Spinal cord (tissue), 10 donors: ENCODE measurements around the gene KIAA0930. TPM values are rescaled to one million over a fixed set of nuclear protein-coding genes. Genes with fewer than 3 reads are reported as not detected.

ENCODE experiments used
- DNase-seq, 6 donors: peaks; one replicate each; pipeline versions ENCODE4 v3.0.0 to v3.0.0-alpha.2; 2013 to 2015; ENCODE audit warnings: low spot score in 6 of 6, low read depth in 4 of 6
- H3K27ac ChIP-seq: one replicate; pipeline ENCODE4 v1.5.1; 2013; ENCODE audit warnings: low read depth, low read length, control low read depth
- H3K27me3 ChIP-seq: one replicate; pipeline ENCODE4 v1.6.1; 2013; ENCODE audit warnings: low read length; ENCODE audit not compliant: control insufficient read depth, insufficient read depth
- H3K36me3 ChIP-seq: one replicate; pipeline ENCODE4 v1.6.1; 2013; ENCODE audit warnings: low read length; ENCODE audit not compliant: control insufficient read depth, insufficient read depth
- H3K4me1 ChIP-seq: one replicate; pipeline ENCODE4 v1.6.1; 2013; ENCODE audit warnings: low read length; ENCODE audit not compliant: control insufficient read depth, insufficient read depth
- H3K4me3 ChIP-seq: one replicate; pipeline ENCODE4 v1.5.1; 2013; ENCODE audit warnings: low read depth, low read length, control low read depth
- H3K9me3 ChIP-seq: one replicate; pipeline ENCODE4 v1.6.1; 2013; ENCODE audit warnings: low read length; ENCODE audit not compliant: control insufficient read depth, insufficient read depth
- WGBS: methylation state at CpG from one replicate; pipeline ENCODE4 v1.1.5; 2013; ENCODE audit warnings: missing lambda C conversion rate; ENCODE audit not compliant: insufficient coverage; 5-methylcytosine and 5-hydroxymethylcytosine counted together
- polyA plus RNA-seq, 2 donors: library from polyadenylated mRNA; unstranded; fragments of 120-200 nt; gene quantifications; one replicate each; pipeline ENCODE4 v1.2.1, GENCODE V29; 2013; ENCODE audit not compliant: insufficient read length in 2 of 2
- total RNA-seq, 2 donors: library from RNA; depleted of rRNA in 1 of 2; stranded (reverse); fragments of 120-200 nt in 1 of 2; fragments of >200 nt in 1 of 2; gene quantifications; one replicate each; pipeline versions ENCODE4 v1.2.3 to v1.2.4, GENCODE V29; 2013 to 2014
- donor health status: healthy.

Gene KIAA0930
- total and polyA plus RNA-seq, 4 donors, result 45.0 to 132 (median 80.8) TPM

DNA sequence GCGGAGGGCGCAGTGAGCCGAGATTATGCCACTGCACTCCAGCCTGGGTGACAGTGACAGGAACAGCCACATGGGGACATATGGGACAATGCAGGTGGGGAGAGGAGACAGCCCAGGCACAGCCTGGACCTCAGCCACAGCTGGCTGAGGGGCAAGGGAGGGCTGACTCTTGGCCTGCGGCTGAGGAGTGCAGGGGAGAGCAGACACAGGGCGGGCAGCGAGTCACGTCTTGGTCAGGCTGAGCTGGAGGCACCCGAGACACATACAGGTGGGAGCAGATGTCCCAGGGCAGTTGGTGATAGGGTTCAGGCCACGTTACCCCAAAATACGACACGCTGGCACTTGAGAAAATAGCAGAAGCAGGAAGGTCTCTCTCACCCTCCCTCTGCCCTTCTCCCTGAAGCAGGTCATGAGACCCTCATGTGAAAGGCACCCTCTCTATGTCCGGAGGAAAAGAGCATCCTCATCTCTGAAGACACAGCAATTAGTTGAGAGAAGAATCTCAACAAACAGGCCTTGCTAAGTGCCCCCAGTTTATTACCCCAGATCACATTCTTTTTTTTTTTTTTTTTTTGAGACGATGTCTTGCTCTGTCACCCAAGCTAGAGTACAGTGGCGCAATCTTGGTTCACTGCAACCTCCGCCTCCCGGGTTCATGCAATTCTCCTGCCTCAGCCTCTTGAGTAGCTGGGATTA is 10.5 kb downstream of the KIAA0930 start:
- peaks cover 50% of the 10 kb centered on the region for H3K4me1 ChIP-seq

DNA sequence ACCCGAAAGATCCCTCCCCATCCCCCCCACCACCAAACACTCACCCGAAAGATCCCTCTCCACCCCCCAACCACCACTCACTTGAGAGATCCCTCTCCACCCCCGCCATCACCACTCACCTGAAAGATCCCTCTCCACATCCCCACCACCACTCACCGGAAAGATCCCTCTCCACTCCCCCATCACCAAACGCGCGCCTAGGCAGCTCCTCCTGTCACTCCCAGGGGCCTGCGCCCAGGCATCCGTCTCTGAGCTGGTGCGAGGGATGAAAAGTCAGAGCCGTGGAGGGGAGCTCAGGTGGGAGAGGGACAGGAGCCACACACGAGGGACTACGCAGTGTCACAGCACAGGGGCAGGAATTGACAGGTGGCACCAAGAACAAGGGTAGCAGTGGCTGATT is 11.5 kb downstream of the KIAA0930 start:
- peaks cover 57% of the 10 kb centered on the region for H3K4me1 ChIP-seq
- H3K27me3 ChIP-seq, result no peaks in the 10 kb centered on the region
- no peak overlapping the region for H3K27ac ChIP-seq
- DNase-seq, result no peak
- H3K36me3 ChIP-seq, result peaks cover 39% of the 10 kb centered on the region
- H3K4me3 ChIP-seq, result no peak overlapping the region
- no peaks in the 10 kb centered on the region for H3K9me3 ChIP-seq
- 92% methylated on average over 6 of the region's 13 CpGs for WGBS

More for the DNA sequence above, 10.5 kb downstream of the KIAA0930 start:
- Histone ChIP-seq H3K9me3 (no peaks in the 10 kb centered on the region), H3K27me3 (no peaks in the 10 kb centered on the region), H3K4me3 (no peak overlapping the region), H3K36me3 (peaks cover 35% of the 10 kb centered on the region), H3K27ac (no peak overlapping the region)
- 84% methylated on average over 13 of the region's 16 CpGs for whole genome bisulfite sequencing
- no peak for DNase-seq

DNA sequence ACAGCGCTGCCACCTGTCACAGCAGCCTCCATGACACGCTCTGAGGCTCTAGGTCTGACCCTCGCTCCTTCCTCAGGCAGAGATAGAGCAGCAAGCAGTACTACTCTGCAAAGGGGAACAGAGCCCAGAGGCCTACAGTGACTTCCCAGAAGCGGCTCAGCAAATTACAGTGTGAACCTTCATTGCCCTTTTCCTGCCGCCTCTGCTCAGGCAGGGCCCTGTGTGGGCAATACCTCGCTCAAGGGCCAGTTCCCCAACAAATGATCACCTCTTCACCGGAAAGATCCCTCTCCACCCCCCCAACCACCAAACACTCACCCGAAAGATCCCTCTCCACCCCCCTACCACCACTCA is 12.3 kb downstream of the KIAA0930 start:
- no peak for DNase-seq
- Histone ChIP-seq H3K36me3 (peaks cover 31% of the 10 kb centered on the region), H3K27me3 (no peaks in the 10 kb centered on the region), H3K4me3 (no peak overlapping the region), H3K27ac (no peak overlapping the region), H3K9me3 (no peaks in the 10 kb centered on the region), H3K4me1 (peaks cover 54% of the 10 kb centered on the region)
- WGBS, result 85% methylated on average over 7 of the region's 8 CpGs

DNA sequence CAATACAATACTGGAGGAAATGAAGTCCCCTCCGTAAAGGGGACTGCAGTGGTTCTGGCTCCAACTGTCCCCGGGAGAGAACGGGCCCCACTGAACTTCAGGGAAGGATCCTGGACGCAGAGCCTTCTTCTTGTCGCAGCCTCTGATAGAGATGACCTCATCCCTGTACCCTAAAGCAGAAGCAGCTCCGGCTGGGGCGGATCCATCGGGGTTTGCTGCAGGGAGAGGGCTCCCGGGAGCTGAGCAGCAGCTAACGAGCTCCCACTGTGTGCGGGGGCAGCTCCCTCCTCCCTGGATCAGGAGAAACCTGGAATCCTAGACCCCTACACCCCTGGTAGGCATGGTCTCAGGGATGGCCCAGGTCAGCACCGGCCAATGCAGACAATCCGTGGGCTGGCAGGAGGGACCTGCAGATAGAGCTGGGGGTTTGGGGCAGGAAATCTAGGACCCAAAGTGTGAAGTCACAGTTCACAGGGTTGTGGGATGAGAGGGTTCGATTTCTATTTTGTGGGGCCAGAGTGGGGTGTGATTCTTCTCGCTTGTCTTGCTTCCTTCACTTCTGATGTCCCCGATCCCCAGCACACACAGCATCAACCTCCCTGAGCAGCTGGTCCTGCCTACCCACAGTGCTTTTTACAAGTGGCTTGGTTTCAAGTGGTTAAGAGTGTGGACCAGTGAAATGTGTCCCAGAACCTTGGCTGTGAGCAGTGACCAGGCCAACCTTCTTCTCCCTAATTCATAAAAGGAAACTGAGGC is 12.9 kb downstream of the KIAA0930 start:
- Histone ChIP-seq H3K9me3 (no peaks in the 10 kb centered on the region), H3K4me1 (peaks cover 52% of the 10 kb centered on the region), H3K36me3 (peaks cover 26% of the 10 kb centered on the region), H3K27me3 (no peaks in the 10 kb centered on the region), H3K27ac (no peak overlapping the region), H3K4me3 (no peak overlapping the region)
- DNase-seq, result no peak
- 68% methylated on average over 12 of the region's 16 CpGs for WGBS

DNA sequence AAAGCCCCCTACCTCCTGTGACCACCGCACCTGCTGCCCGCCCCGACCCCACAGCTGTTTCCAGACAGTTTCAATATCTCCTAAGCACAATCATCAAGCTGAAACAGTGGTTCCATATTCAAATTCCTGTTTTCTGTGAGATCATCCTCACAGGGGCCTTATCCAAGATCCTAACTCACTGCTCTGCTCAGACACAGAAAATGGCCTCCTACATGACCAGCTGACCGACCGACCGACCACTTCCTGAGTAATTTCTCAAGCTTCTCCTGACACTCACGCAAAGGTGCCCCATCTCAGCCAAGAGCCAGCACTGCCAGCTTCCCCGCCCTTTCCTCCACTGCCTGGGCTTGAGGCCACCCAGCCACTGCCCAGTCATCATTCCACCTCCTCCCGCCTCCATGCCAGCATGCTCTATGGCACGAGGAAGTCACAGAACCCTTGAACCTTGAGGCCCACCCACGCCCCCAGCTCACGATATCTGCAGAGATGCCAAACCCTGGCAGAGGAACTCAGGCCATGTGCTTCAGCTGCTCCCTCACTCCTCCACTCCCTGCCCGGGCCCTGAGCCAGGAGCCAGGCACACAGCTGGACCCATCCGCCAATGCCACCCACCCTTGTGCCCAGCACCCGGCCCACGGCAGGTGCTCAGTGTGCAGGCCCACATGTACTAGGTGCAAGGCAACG is 14.0 kb downstream of the KIAA0930 start:
- Histone ChIP-seq H3K4me3 (no peak overlapping the region), H3K36me3 (peaks cover 21% of the 10 kb centered on the region), H3K27me3 (no peaks in the 10 kb centered on the region), H3K4me1 (peaks cover 55% of the 10 kb centered on the region), H3K27ac (peak overlapping the region; percentile 25), H3K9me3 (no peaks in the 10 kb centered on the region)
- DNase-seq, result no peak
- 72% methylated on average over 17 of the region's 17 CpGs for WGBS

DNA sequence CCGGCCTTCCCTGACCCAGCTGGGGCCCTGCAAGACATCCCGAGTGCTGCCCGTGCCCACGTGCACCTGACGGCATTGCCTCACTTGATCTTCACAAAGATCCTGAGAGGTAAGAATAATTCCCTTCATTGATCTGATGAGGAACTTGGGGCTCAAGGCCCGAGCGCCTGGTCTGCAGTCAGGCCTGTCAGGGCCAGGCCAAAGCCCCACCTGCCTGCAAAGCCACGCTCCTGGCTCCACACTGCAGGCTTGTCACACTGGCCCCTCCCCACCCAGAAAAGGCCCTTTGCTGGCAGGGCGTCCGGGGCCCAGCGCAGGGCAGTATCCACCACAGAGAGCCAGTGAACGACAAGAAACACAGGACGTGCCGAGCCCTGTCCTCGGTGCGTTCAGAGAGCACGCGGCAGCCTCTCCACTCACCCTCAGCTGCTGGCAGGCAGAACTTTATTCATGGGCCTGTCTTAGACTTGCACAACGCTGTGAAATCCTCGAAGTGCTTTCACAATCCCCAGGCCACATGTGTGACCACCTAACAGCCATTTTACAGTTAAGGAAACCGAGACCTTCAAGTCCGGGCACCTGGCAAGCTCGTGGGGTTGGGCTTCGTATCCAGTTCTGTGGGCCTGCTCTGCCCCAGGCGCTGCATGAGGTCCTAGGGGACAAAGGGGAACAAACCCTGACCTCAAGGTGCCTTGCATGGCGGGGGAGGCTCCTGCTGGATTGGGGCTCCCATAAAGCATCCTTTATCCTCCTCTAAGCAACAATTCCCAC is 14.8 kb downstream of the KIAA0930 start:
- DNase-seq, result no peak
- WGBS, result 61% methylated on average over 26 of the region's 26 CpGs
- H3K27ac ChIP-seq, result peak overlapping the region; percentile 25
- no peaks in the 10 kb centered on the region for H3K27me3 ChIP-seq
- H3K4me3 ChIP-seq, result no peak overlapping the region
- H3K4me1 ChIP-seq, result peaks cover 56% of the 10 kb centered on the region
- peaks cover 21% of the 10 kb centered on the region for H3K36me3 ChIP-seq
- H3K9me3 ChIP-seq, result no peaks in the 10 kb centered on the region

DNA sequence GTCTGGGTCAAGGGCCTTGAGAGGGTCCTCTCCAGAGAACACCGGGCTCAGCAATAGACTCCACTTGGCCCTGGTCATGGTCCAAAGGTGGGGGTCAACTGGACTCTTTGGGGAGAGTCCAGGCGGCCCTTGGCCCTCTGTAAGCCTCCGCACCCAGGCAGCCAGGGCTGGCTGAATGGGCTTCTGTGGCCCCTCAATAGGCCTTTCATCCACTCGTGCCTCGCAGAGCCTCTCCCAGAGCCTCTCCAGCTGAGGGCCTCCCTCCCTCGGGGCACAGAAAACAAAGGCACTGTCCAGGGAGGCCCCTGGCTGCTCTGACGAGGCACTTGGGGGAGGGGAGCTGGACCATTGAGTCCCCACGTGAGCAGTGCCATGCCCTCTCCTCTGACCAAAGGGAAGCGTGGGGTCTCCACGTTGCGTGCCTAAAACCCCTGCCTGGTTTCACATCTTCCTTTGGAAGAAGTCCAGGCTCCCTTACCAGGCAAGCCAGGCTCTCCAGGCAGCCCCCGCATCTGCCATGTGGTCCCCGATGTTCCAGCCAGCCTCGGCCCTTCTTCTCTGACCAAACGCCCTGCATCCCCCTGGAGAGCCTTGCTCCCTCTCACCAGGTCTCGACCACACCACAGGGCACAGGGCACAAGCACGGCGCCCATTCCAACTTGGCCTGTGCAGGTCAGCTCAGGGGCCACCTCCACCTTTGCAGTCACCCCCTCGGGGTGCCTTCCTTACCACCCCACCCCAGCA is 15.5 kb downstream of the KIAA0930 start:
- H3K27ac ChIP-seq, result peak overlapping the region; percentile 64
- DNase-seq, result peak in 1 of 6 donors; percentile 77
- H3K4me1 ChIP-seq, result peaks cover 56% of the 10 kb centered on the region
- no peaks in the 10 kb centered on the region for H3K27me3 ChIP-seq
- H3K9me3 ChIP-seq, result no peaks in the 10 kb centered on the region
- 53% methylated on average over 16 of the region's 19 CpGs for WGBS
- H3K4me3 ChIP-seq, result no peak overlapping the region
- H3K36me3 ChIP-seq, result peaks cover 21% of the 10 kb centered on the region

DNA sequence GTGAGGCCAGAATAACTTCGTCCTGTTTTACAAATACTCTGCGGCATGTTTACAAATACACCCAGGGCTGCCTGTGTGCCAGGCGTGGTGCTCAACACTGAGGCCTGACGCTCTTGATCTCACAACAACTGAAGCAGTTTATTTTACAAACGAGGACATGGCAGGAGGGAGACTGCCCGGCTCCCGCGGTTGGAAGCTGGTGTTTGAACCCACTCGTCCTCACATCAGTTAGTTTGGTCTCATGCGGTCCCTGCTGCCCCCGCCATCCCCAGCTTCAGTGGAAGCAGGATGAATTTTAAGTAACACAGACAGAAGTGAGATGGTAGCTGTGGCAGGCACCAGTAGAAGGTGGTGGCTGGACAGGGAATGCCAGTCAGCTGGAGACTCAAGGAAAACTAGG is 16.4 kb downstream of the KIAA0930 start:
- DNase-seq, result no peak
- no peaks in the 10 kb centered on the region for H3K27me3 ChIP-seq
- H3K4me3 ChIP-seq, result no peak overlapping the region
- peaks cover 53% of the 10 kb centered on the region for H3K4me1 ChIP-seq
- 46% methylated on average over 11 of the region's 11 CpGs for WGBS
- H3K36me3 ChIP-seq, result peaks cover 18% of the 10 kb centered on the region
- H3K9me3 ChIP-seq, result no peaks in the 10 kb centered on the region
- H3K27ac ChIP-seq, result peak overlapping the region; percentile 64
